CD14-positive monocyte (primary cell): Measurements from ENCODE around the gene NDUFAF2. TPM values are rescaled to one million over a fixed set of nuclear protein-coding genes. Genes with fewer than 3 reads are reported as not detected.

Experiments used
- DNase-seq, 3 donors: peaks; one replicate each; pipeline ENCODE4 v3.0.0-alpha.2; 2011 to 2022
- H2AFZ ChIP-seq: 2 replicates; pipeline ENCODE4 v1.6.0; 2012; ENCODE audit warnings: mild to moderate bottlenecking, low read depth, low read length, inconsistent platforms; ENCODE audit not compliant: insufficient read depth, poor library complexity, severe bottlenecking
- H3K27ac ChIP-seq, 2 donors: 1 replicate in 1 of 2; 2 replicates in 1 of 2; pipeline ENCODE4 v1.5.1; 2012 to 2013; ENCODE audit warnings: low read length in 2 of 2, control low read depth in 1 of 2, inconsistent platforms in 1 of 2, low read depth in 1 of 2, mild to moderate bottlenecking in 1 of 2
- H3K27me3 ChIP-seq, 2 donors: one replicate each; pipeline versions ENCODE4 v1.6.0 to v1.6.1; 2011 to 2013; ENCODE audit warnings: low read length in 2 of 2; ENCODE audit not compliant: control insufficient read depth in 2 of 2, insufficient read depth in 2 of 2
- H3K36me3 ChIP-seq, 2 donors: replicated peaks in 1 of 2; 1 replicate in 1 of 2; 2 replicates in 1 of 2; pipeline versions ENCODE4 v1.5.1 to v1.6.1; 2012 to 2013; ENCODE audit warnings: low read length in 2 of 2, control low read depth in 1 of 2, inconsistent platforms in 1 of 2, mild to moderate bottlenecking in 1 of 2; ENCODE audit not compliant: insufficient read depth in 2 of 2, control insufficient read depth in 1 of 2
- H3K4me1 ChIP-seq, 2 donors: 1 replicate in 1 of 2; 2 replicates in 1 of 2; pipeline versions ENCODE4 v1.5.1 to v1.6.1; 2012 to 2013; ENCODE audit warnings: low read length in 2 of 2, control low read depth in 1 of 2, inconsistent platforms in 1 of 2, mild to moderate bottlenecking in 1 of 2, moderate library complexity in 1 of 2; ENCODE audit not compliant: insufficient read depth in 2 of 2, control insufficient read depth in 1 of 2
- H3K4me2 ChIP-seq: replicated peaks from 2 replicates; pipeline ENCODE3; 2012; ENCODE audit warnings: low read length, moderate library complexity, mild to moderate bottlenecking; ENCODE audit not compliant: poor library complexity, severe bottlenecking; ENCODE audit errors: extremely low read depth
- H3K4me3 ChIP-seq, 3 experiments: fragments of 200-600 bp in 1 of 3; sonication (generic) in 1 of 3; replicated peaks in 1 of 3; 1 replicate in 2 of 3; 2 replicates in 1 of 3; pipeline ENCODE4 v1.5.1; 2011 to 2013; ENCODE audit warnings: low read length in 3 of 3, mild to moderate bottlenecking in 3 of 3, control low read depth in 2 of 3, low read depth in 2 of 3, inconsistent platforms in 1 of 3, moderate library complexity in 1 of 3
- H3K79me2 ChIP-seq: 2 replicates; pipeline ENCODE4 v1.6.0; 2012; ENCODE audit warnings: mild to moderate bottlenecking, control low read depth, inconsistent platforms, low read length, moderate library complexity; ENCODE audit not compliant: insufficient read depth
- H3K9ac ChIP-seq: 2 replicates; pipeline ENCODE4 v1.6.0; 2017; ENCODE audit warnings: low read length, mild to moderate bottlenecking; ENCODE audit not compliant: insufficient read depth, poor library complexity, severe bottlenecking
- H3K9me3 ChIP-seq, 2 donors: replicated peaks in 1 of 2; 1 replicate in 1 of 2; 2 replicates in 1 of 2; pipeline versions ENCODE4 v1.5.1 to v1.6.1; 2012 to 2013; ENCODE audit warnings: low read length in 2 of 2, control low read depth in 1 of 2; ENCODE audit not compliant: control insufficient read depth in 1 of 2, insufficient read depth in 1 of 2
- H4K20me1 ChIP-seq: 2 replicates; pipeline ENCODE4 v1.6.0; 2012; ENCODE audit warnings: mild to moderate bottlenecking, low read length, control low read depth, moderate library complexity; ENCODE audit not compliant: insufficient read depth
- H3K27ac Mint-ChIP-seq, 7 donors: one replicate each; pipeline ENCODE4 v1.8.0; 2020; ENCODE audit warnings: mild to moderate bottlenecking in 7 of 7, mixed read lengths in 7 of 7, moderate library complexity in 6 of 7, inconsistent platforms in 2 of 7
- H3K27me3 Mint-ChIP-seq, 3 donors: one replicate each; pipeline ENCODE4 v1.8.0; 2021 to 2022; ENCODE audit warnings: low read depth in 3 of 3, mild to moderate bottlenecking in 3 of 3, mixed read lengths in 3 of 3, moderate library complexity in 3 of 3, inconsistent platforms in 1 of 3
- H3K36me3 Mint-ChIP-seq, 2 donors: one replicate each; pipeline ENCODE4 v1.8.0; 2020; ENCODE audit warnings: mixed read lengths in 2 of 2, inconsistent platforms in 1 of 2, mild to moderate bottlenecking in 1 of 2
- H3K4me1 Mint-ChIP-seq: one replicate; pipeline ENCODE4 v1.8.0; 2020; ENCODE audit warnings: mild to moderate bottlenecking, mixed read lengths
- H3K4me3 Mint-ChIP-seq, 2 donors: one replicate each; pipeline ENCODE4 v1.8.0; 2020; ENCODE audit warnings: mild to moderate bottlenecking in 2 of 2, mixed read lengths in 2 of 2, moderate library complexity in 1 of 2
- H3K9me3 Mint-ChIP-seq, 7 donors: one replicate each; pipeline ENCODE4 v1.8.0; 2020 to 2022; ENCODE audit warnings: mixed read lengths in 7 of 7, mild to moderate bottlenecking in 6 of 7, moderate library complexity in 6 of 7, inconsistent platforms in 2 of 7
- CTCF ChIP-seq: fragments of 200-600 bp; IDR thresholded peaks from one replicate; pipeline ENCODE4 v1.8.0; 2022; ENCODE audit warnings: antibody characterized with exemption, mild to moderate bottlenecking
- WGBS: methylation state at CpG from one replicate; pipeline ENCODE4 v1.1.5; 2013; ENCODE audit warnings: missing lambda C conversion rate; ENCODE audit not compliant: insufficient coverage; 5-methylcytosine and 5-hydroxymethylcytosine counted together
- intact Hi-C, 2 donors: fragments of 100-400 bp; cut with micrococcal nuclease; formaldehyde crosslinking; loops; one replicate each; pipeline versions ENCODE4 v1.15.0 to v1.15.1; 2023
- polyA plus RNA-seq, 3 donors: library from polyadenylated mRNA; depleted of rRNA in 1 of 3; unstranded in 2 of 3; stranded (reverse) in 1 of 3; fragments of 300-500 nt in 2 of 3; fragments of >200 nt in 1 of 3; fragmentation: Illumina TruSeq in 2 of 3; gene quantifications; 1 replicate in 2 of 3; 2 replicates in 1 of 3; pipeline ENCODE4 v1.2.3, GENCODE V29; 2012 to 2021

NDUFAF2 gene
- polyA plus RNA-seq, 3 donors, result 5.9 to 29.5 (median 25.0) TPM

GRCh38 chr5:61120534-61120933 is 175.5 kb downstream of the NDUFAF2 start:
- no peak overlapping the region for H3K4me3 Mint-ChIP-seq
- peaks cover 0 to 3% (median 2%) of the 10 kb centered on the region in 7 donors for H3K9me3 Mint-ChIP-seq
- TF ChIP-seq CTCF, result no peak
- intact Hi-C loops, result no loop called here
- H3K79me2 ChIP-seq, result no peaks in the 10 kb centered on the region
- peaks cover 3 to 8% of the 10 kb centered on the region in 2 donors for H3K36me3 Mint-ChIP-seq
- H2AFZ ChIP-seq, result no peak overlapping the region
- no peak overlapping the region for H3K27ac Mint-ChIP-seq
- no peaks in the 10 kb centered on the region for H3K4me1 Mint-ChIP-seq
- H3K36me3 ChIP-seq, result no peaks in the 10 kb centered on the region
- no peak for DNase-seq
- no peak overlapping the region for H3K4me2 ChIP-seq
- H3K4me3 ChIP-seq, result no peak overlapping the region
- no peaks in the 10 kb centered on the region for H3K4me1 ChIP-seq
- no peaks in the 10 kb centered on the region for H3K27me3 ChIP-seq
- H3K9ac ChIP-seq, result no peak overlapping the region
- H3K27ac ChIP-seq, result no peak overlapping the region
- H3K27me3 Mint-ChIP-seq, result no peaks in the 10 kb centered on the region
- WGBS, result no CpG with 5 or more reads among the region's 1 CpG
- H3K9me3 ChIP-seq, result no peaks in the 10 kb centered on the region
- H4K20me1 ChIP-seq, result no peaks in the 10 kb centered on the region

- H2AFZ ChIP-seq, result no peak overlapping the region
- no peaks in the 10 kb centered on the region for H4K20me1 ChIP-seq
- H3K27me3 ChIP-seq, result no peaks in the 10 kb centered on the region
- TF ChIP-seq CTCF, result no peak
- no peaks in the 10 kb centered on the region for H3K27me3 Mint-ChIP-seq
- no peak for DNase-seq
- no peak overlapping the region for H3K4me3 ChIP-seq
- H3K9ac ChIP-seq, result no peak overlapping the region
- no peak overlapping the region for H3K4me3 Mint-ChIP-seq
- intact Hi-C loops, result no loop called here
- H3K4me2 ChIP-seq, result no peak overlapping the region
- H3K36me3 ChIP-seq, result no peaks in the 10 kb centered on the region
- no CpG with 5 or more reads among the region's 4 CpGs for WGBS
- H3K4me1 ChIP-seq, result no peaks in the 10 kb centered on the region
- no peaks in the 10 kb centered on the region for H3K4me1 Mint-ChIP-seq
- H3K9me3 ChIP-seq, result no peaks in the 10 kb centered on the region
- H3K27ac Mint-ChIP-seq, result no peak overlapping the region
- H3K79me2 ChIP-seq, result no peaks in the 10 kb centered on the region
- peaks cover 3 to 8% of the 10 kb centered on the region in 2 donors for H3K36me3 Mint-ChIP-seq
- H3K27ac ChIP-seq, result no peak overlapping the region
- H3K9me3 Mint-ChIP-seq, result peaks cover 0 to 5% (median 2%) of the 10 kb centered on the region in 7 donors
Observed at GRCh38 chr5:61123145-61123544, 178.1 kb downstream of the NDUFAF2 start.
